ENCODE results near the gene HTT.
"Not testable (repeated sequence)": the region's sequence is repeated elsewhere in the genome, so short reads cannot be mapped to it uniquely, and the experiment has no call there.

Gene HTT

DNA sequence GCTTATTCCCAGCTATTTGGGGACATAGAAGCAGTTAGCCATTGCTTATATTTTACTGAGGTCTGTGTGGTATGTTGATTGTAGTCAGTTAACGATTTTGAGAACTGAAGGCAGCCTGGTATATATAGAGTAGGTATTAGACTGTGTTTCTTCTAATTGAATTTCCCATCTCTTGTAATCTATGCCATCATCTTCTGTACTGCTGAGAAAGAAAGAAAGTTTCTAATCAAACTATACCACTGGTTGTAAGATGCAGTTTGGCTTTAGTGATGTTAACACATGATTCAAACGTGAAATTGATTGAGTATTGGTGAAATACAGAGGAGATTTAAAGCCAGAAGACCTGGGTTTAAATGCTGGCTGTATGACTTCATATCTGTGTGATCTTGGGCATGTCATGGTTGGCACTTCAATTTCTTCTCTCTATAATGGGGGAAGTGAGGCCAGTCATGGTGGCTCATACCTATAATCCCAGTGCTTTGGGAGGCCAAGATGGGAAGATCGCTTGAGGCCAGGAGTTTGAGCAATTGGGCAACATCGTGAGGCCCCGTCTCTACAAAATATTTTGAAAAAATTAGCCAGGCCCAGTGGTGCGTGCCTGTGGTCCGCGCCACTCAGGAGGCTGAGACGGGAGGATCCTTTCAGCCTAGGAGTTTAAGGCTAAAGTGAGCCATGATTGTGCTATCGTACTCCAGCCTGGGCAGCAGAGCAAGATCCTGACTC, 11.6 kb downstream of the HTT start:
- DNase-seq, result no peak

DNA sequence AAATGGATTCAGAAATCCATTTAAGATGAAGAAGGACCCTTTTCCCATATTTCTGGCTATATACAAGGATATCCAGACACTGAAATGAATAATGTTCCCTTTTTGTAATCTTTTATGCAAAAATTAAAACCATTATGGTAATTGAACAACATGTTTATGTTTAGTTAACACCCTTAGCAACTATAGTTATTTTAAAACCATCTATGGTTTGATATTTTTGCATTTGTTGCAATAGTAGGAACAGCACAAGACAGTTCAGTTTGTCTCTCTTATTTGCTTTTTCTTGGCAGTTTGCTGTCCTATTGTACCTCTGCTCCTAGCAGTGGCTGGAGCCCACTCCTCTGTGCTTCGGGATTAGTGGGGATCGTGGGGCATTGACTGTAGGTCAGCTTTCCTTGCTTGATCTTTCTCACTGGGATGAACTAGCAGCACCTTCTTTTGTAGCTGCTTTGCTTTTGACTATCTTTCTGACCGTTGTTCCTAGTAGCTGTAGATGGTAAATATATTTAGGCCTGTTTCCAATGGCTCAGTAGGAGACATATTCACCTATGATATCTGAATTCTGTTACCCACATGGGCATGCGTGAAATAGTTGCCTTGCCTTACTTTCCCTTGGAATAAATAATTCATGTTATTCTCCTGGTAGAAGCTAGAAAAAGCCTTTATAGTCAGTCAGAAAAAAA, 12.8 kb downstream of the HTT start:
- DNase-seq, result no peak

- no peak for DNase-seq
These were observed 17.0 kb downstream of the HTT start for GRCh38 chr4:3091464-3091863.

- DNase-seq, result not testable (repeated sequence)
These were observed 20.2 kb downstream of the HTT start for GRCh38 chr4:3094701-3095100.

DNA sequence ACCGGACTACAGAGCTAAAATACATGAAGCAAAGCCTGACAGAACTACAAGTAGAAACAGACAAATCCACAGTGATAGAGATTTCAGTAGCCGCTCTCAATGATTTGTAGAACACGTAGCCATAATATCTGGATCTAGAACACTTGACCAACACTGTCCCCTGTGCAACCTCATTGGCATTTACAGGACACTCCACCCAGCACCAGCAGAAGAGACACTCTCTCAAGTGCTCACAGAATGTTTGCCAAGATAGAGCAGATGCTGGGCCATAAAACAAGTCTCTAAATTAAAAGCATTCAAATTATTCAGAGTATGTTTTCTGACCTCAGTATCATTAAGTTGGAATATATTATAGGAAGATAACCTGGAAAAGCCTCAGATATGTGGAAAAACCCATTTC, 21.7 kb downstream of the HTT start:
- DNase-seq, result no peak

GRCh38 chr4:3098346-3098745, 23.9 kb downstream of the HTT start:
- DNase-seq, result no peak

DNA sequence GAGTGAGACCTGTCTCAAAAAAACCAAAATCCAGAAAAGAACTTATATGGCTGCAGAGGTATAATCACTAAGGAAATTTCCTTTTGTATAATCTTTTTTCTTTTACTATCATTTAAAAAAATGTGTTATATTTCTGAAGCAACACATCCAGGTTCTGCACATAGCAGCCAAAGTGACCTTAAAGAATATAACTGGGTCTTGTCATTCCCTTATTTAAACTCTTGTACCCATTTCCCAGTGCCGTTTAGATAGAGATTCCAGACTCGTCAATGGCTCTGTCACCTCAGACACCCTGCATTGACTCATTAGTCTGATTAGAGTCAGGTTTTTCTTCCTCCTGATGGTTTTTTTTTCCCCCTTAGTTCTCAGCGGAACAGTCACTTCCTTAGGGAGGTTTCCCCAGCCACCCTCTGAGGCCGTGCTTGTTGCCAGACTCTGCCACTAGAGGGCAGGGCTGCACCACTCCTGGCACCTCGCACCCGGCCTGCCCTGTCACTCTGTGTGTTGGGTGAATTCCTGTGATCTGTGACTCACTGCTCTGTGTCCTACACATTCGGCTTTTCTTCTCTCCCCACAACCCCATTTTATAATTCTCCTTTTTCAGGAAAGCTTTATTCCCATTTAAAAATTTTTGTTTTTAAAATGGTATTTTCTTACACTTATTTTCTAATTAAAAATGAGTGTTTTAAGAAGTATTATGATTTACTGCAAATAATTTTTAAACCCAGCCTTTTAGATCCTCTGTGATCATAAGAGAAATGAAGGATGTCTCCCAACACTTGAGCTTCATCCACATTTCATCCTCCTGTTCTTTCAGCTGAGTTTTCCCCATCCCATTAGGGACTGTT, 32.1 kb downstream of the HTT start:
- DNase-seq, result peak; percentile 94 to 95

- no peak for DNase-seq
These were observed 32.8 kb downstream of the HTT start for GRCh38 chr4:3107271-3107670.

- no peak for DNase-seq
These were observed 33.2 kb downstream of the HTT start for GRCh38 chr4:3107691-3108121.

GRCh38 chr4:3108211-3108610, 33.7 kb downstream of the HTT start:
- no peak for DNase-seq

- no peak for DNase-seq
These were observed 37.0 kb downstream of the HTT start for GRCh38 chr4:3111461-3111860.

DNA sequence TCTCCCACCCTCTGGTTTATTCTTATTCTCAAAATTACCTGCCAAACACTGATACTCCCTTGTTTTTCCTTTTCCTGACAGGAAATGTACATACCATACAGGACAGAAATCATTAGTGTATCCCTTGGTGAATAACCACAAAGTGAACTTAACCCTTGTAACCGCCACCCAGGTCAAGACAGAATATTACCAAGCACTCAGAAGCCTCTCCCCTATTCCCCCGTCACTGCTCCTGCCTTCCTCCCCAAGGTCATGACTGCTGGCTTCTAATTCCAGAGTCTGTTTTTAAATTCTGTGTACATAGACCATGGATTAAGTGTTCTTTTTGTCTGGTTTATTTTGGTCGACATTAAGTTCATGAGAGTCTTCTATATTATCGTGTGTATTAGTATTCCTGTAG, 37.7 kb downstream of the HTT start:
- no peak for DNase-seq

- no peak for DNase-seq
These were observed 38.4 kb downstream of the HTT start for GRCh38 chr4:3112609-3113469.

DNA sequence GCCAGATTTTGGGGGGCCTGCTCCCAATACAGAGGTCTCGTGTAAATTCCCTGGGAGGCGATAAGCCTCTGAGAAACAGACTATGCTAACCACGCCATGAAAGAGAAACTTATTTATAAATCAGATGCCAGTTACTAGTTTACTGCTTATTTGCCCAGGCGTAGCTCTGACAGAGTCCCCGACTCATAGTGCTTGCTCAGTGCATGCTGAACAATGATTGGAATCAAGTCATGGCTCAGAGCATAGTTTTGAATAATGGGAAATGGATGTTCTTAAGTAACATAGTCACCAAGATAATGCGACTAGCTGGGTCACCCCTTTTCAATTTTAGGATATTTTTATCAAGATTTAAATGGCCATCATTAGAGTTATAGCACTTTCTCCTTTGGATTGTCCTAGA, 39.9 kb downstream of the HTT start:
- no peak for DNase-seq

DNA sequence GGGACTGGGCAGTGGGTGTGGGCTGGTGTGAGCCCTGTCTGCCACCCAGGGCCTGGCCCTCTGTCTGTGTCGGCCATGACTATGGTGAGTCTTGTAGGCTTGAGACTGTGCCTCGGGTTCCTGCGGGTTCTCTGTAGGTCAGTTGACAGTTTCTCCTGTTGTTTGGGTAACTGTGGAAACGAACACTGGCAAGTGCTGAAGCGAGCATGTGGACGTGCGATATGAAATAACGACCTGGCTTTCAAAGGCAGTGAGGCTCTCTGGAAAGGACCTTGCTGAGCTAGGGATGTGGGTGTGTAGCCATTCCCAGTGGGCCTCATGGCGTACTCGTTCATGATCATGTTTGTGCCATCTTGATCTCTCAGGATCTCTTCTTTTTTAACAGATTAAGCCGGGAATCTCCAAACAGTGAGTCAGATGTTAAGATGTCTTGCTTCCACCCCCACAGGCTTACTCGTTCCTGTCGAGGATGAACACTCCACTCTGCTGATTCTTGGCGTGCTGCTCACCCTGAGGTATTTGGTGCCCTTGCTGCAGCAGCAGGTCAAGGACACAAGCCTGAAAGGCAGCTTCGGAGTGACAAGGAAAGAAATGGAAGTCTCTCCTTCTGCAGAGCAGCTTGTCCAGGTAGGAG, 41.3 kb downstream of the HTT start:
- DNase-seq, result no peak

DNA sequence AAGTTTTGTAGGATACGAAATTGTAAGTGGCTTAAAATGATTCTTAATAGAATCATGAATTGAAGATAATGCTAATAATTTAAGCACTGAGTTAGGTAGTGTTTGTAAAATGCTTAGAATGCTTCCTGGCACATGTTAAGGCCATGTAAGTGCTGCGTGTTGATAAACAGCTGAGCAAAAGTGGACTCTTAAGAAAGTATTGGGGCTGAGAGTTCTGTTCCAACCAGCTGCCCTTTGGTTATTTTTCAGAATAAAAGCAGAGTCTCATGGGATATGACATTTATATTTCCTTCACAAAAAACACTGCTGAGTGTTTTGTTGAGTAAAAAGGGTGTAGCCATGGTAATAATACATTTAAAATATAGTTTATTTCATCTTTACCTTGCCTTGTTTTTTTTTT, 42.5 kb downstream of the HTT start:
- DNase-seq, result no peak

- no peak for DNase-seq
These were observed 43.8 kb downstream of the HTT start for GRCh38 chr4:3118312-3118711.

GRCh38 chr4:3119464-3119863, 45.0 kb downstream of the HTT start:
- no peak for DNase-seq

GRCh38 chr4:3121110-3121509, 46.6 kb downstream of the HTT start:
- DNase-seq, result no peak

- no peak for DNase-seq
These were observed 47.1 kb downstream of the HTT start for GRCh38 chr4:3121596-3121995.

DNA sequence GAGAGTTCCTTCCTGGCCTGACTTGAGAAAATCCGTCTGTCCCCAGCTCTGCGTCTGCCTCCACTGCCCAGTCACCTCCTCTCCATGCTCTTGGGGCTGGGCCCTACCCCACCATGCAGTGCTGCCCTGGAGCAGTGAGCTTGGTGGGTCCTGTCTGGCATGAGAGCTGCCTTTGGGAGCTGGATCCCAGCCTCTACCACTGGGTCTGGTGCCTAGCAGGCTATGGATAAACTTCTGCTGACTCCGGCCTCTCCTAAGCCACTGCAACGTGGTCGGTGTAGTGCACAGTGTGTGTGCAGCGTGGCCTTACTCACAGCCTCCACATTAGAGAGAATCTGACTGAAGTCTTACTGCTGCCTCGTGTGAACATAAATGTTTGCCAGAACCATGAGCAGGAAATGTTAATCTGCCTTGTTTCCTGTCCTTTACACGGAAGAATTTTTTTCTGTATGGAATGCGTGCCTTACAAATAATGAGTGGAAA, 47.6 kb downstream of the HTT start:
- DNase-seq, result peak in 1 of 2 donors; percentile 11

DNA sequence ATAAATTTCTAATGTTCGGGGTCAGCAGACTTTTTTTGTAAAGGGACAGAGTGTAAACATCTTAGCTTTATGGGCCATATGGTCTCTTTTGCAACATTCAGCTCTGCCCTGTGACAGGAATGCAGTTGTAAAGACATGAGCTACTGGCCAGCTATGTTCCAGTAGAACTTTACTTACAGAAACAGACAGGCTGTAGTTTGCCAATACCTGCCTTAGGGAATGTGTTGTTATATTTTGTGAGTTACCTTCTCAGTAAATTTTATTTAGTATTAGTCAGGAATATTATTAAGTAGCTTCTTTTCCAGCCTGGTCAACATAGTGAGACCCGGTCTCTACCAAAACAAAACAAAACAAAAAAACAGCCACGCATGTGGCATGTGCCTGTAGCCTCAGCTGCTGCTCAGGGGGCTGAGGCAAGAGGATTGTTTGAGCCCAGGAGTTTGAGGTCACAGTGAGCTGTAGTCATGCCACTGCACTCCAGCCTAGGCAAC, 48.7 kb downstream of the HTT start:
- no peak for DNase-seq
